Progenitor cell of endocrine pancreas (in vitro differentiated cells): Measurements from ENCODE around the gene CRYM. TPM values are rescaled to one million over a fixed set of nuclear protein-coding genes. Genes with fewer than 3 reads are reported as not detected.
"Not testable (repeated sequence)": the region's sequence is repeated elsewhere in the genome, so short reads cannot be mapped to it uniquely, and the experiment has no call there.

Experiments used
- DNase-seq: peaks from one replicate; pipeline ENCODE4 v3.0.0; 2021; ENCODE audit warnings: low spot score; ENCODE audit not compliant: unreplicated experiment
- H3K27ac Mint-ChIP-seq: 2 replicates; pipeline ENCODE4 v1.8.0; 2021; ENCODE audit warnings: mild to moderate bottlenecking, moderate library complexity, mixed read lengths
- H3K27me3 Mint-ChIP-seq: 2 replicates; pipeline ENCODE4 v1.8.0; 2021; ENCODE audit warnings: mixed read lengths
- H3K36me3 Mint-ChIP-seq: 2 replicates; pipeline ENCODE4 v1.8.0; 2022; ENCODE audit warnings: mixed read lengths; ENCODE audit not compliant: insufficient read depth
- H3K4me1 Mint-ChIP-seq: 2 replicates; pipeline ENCODE4 v1.8.0; 2021; ENCODE audit warnings: low read depth, mixed read lengths
- H3K4me3 Mint-ChIP-seq: 2 replicates; pipeline ENCODE4 v1.8.0; 2021; ENCODE audit warnings: low read depth, mild to moderate bottlenecking, moderate library complexity, mixed read lengths
- H3K9me3 Mint-ChIP-seq: 2 replicates; pipeline ENCODE4 v1.8.0; 2021; ENCODE audit warnings: low read depth, mixed read lengths
- total RNA-seq: library from RNA; stranded (reverse); gene quantifications from 2 replicates; pipeline ENCODE4 v1.2.1, GENCODE V29; 2021
- TF ChIP-seq, protein P1 (sequence below): fragments of 200-600 bp; sonication (generic); IDR thresholded peaks from one replicate; pipeline ENCODE4 v1.5.0; 2021; ENCODE audit warnings: antibody characterized with exemption, mild to moderate bottlenecking; ENCODE audit not compliant: unreplicated experiment

The CRYM gene
- total RNA-seq, 1 donor from 2014 or later: 9.3 TPM

DNA sequence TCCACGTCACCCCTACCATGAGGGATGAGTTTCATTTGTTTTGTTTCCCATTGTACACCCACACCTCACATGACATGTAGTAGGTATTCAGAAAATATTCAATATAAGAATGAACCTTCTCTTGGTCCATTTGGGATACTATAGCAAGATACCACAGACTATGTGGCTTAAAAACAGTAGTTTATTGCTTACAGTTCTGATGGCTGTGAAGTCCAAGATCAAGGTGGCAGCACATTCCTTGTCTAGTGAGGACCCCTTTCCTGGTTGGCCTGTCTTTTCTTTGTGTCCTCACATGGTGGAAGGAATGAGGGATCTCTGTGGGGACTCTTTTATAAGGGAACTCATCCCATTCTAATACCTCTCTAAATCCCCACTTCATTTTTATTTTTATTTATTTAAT is 36.2 kb upstream of the CRYM start:
- H3K36me3 Mint-ChIP-seq: no peaks in the 10 kb centered on the region
- TF ChIP-seq, protein P1, sequence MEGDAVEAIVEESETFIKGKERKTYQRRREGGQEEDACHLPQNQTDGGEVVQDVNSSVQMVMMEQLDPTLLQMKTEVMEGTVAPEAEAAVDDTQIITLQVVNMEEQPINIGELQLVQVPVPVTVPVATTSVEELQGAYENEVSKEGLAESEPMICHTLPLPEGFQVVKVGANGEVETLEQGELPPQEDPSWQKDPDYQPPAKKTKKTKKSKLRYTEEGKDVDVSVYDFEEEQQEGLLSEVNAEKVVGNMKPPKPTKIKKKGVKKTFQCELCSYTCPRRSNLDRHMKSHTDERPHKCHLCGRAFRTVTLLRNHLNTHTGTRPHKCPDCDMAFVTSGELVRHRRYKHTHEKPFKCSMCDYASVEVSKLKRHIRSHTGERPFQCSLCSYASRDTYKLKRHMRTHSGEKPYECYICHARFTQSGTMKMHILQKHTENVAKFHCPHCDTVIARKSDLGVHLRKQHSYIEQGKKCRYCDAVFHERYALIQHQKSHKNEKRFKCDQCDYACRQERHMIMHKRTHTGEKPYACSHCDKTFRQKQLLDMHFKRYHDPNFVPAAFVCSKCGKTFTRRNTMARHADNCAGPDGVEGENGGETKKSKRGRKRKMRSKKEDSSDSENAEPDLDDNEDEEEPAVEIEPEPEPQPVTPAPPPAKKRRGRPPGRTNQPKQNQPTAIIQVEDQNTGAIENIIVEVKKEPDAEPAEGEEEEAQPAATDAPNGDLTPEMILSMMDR: no peak
- no peak overlapping the region for H3K27ac Mint-ChIP-seq
- no peak overlapping the region for H3K4me3 Mint-ChIP-seq
- H3K9me3 Mint-ChIP-seq: peaks cover 6% of the 10 kb centered on the region
- no peaks in the 10 kb centered on the region for H3K4me1 Mint-ChIP-seq
- no peaks in the 10 kb centered on the region for H3K27me3 Mint-ChIP-seq
- no peak for DNase-seq

DNA sequence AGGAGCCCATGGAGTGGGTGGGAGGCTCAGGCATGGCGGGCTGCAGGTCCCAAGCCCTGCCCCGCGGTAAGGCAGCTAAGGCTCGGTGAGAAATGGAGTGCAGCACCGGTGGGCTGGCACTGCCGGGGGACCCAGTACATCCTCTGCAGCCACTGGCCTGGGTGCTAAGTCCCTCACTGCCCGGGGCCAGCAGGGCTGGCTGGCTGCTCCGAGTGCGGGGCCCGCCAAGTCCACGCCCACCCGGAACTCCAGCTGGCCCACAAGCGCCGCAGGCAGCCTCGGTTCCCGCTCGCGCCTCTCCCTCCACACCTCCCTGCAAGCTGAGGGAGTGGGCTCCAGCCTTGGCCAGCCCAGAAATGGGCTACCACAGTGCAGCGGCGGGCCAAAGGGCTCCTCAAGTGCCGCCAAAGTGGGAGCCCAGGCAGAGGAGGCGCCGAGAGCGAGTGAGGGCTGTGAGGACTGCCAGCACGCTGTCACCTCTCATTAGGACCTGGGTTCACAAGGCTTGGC is 34.8 kb upstream of the CRYM start:
- peaks cover 12% of the 10 kb centered on the region for H3K9me3 Mint-ChIP-seq
- not testable (repeated sequence) for H3K27me3 Mint-ChIP-seq, H3K27ac Mint-ChIP-seq, H3K4me3 Mint-ChIP-seq, H3K4me1 Mint-ChIP-seq, H3K36me3 Mint-ChIP-seq, DNase-seq

DNA sequence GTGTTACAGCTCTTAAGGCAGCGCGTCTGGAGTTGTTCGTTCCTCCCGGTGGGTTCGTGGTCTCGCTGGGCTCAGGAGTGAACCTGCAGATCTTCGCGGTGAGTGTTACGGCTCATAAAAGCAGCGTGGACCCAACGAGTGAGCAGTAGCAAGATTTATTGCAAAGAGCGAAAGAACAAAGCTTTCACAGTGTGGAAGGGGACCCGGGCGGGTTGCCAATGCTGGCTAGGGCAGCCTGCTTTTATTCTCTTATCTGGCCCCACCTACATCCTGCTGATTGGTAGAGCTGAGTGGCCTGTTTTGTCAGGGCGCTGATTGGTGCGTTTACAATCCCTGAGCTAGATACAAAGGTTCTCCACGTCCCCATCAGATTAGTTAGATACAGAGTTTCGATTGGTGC is 34.0 kb upstream of the CRYM start:
- H3K4me3 Mint-ChIP-seq, H3K27ac Mint-ChIP-seq, DNase-seq, H3K36me3 Mint-ChIP-seq, H3K4me1 Mint-ChIP-seq, H3K27me3 Mint-ChIP-seq: not testable (repeated sequence)
- H3K9me3 Mint-ChIP-seq: peaks cover 12% of the 10 kb centered on the region

DNA sequence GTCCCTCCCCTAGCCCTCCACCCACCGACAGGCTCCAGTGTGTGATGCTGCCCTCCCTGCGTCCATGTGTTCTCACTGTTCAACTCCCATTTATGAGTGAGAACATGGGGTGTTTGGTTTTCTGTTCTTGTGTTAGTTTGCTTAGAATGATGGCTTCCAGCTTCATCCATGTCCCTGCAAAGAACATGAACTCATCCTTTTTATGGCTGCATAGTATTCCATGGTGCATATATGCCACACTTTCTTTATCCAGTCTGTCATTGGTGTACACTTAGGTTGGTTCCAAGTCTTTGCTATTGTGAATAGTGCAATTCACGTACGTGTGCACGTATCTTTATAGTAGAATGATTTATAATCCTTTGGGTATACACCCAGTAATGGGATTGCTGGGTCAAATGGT is 28.6 kb upstream of the CRYM start:
- not testable (repeated sequence) for H3K4me1 Mint-ChIP-seq, H3K4me3 Mint-ChIP-seq, H3K27ac Mint-ChIP-seq, DNase-seq, H3K36me3 Mint-ChIP-seq, H3K9me3 Mint-ChIP-seq
- H3K27me3 Mint-ChIP-seq: peaks cover 23% of the 10 kb centered on the region

DNA sequence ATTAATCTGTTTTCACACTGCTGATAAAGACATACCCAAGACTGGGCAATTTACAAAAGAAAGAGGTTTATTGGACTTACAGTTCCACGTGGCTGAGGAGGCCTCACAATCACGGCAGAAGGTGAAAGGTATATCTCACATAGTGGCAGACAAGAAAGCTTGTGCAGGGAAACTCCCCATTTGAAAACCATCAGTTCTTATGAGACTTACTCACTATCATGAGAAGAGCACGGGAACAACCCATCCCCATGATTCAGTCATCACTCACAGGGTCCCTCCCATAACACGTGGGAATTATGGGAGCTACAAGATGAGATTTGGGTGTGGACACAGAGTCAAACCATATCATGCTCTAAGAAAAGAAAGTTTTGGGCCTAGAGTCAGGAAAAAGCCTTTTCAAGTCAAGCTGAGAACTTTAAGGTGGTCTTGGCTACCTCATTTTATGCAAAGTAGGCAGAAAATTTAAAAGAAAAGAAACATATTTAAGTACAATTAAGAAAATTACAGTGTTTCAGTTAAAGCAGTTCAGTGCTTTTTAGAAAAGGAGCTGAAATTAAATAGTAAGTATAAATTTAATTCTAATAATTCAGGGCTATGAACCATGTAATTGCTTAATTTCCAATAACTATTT is 24.9 kb upstream of the CRYM start:
- H3K27ac Mint-ChIP-seq: no peak overlapping the region
- H3K9me3 Mint-ChIP-seq: no peaks in the 10 kb centered on the region
- no peak for DNase-seq
- H3K36me3 Mint-ChIP-seq: no peaks in the 10 kb centered on the region
- TF ChIP-seq, protein P1: no peak
- H3K4me3 Mint-ChIP-seq: no peak overlapping the region
- H3K27me3 Mint-ChIP-seq: peaks cover 31% of the 10 kb centered on the region
- H3K4me1 Mint-ChIP-seq: peaks cover 9% of the 10 kb centered on the region

DNA sequence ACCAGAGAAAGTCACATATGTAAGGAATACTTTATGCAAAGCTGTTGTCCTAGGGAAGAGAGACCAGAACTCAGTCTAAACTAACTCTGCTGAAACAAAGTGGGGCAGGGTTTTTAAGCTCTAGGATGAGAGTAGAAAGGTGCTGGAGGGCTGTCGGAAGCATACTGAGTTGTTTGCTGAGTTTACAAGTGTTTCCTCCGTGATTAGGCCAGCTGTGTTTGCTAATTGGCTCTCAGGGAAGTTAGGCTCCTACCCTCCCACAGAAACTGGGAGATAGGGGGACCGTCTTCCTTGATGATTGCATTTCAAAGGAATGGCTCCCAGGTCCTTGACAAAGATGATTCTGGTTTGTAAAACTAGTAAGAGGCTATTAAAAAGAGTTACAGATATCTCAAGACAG is 24.4 kb upstream of the CRYM start:
- Mint-ChIP-seq H3K27ac (no peak overlapping the region), H3K9me3 (no peaks in the 10 kb centered on the region), H3K4me1 (peaks cover 9% of the 10 kb centered on the region), H3K4me3 (peak overlapping the region; percentile 61), H3K36me3 (no peaks in the 10 kb centered on the region), H3K27me3 (peaks cover 33% of the 10 kb centered on the region)
- TF ChIP-seq, protein P1: no peak
- DNase-seq: no peak

DNA sequence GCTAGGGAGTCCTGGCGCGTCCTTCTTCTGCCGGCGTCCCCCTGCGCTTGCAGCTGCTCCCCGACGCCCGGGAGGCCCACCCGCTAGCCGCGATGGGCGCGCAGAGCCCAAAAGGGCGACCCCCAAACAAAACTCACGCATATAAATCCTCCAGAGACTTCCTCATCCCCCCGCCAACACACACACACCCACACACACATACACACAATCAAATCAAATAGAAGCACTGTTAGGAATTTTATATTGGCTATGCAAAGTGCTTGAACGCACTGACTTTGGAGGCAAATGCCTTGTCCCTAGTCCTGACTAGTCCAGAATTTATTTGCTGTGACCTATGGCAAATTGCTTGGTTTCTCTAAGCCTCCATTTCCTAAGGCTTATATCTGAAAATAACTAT is 23.8 kb upstream of the CRYM start:
- no peaks in the 10 kb centered on the region for H3K36me3 Mint-ChIP-seq
- H3K4me3 Mint-ChIP-seq: peak overlapping the region; percentile 61
- H3K9me3 Mint-ChIP-seq: no peaks in the 10 kb centered on the region
- no peak for DNase-seq
- H3K27me3 Mint-ChIP-seq: peaks cover 33% of the 10 kb centered on the region
- peaks cover 9% of the 10 kb centered on the region for H3K4me1 Mint-ChIP-seq
- TF ChIP-seq, protein P1: no peak
- H3K27ac Mint-ChIP-seq: no peak overlapping the region
